AG04449 (cell line): Measurements from ENCODE around the gene KRTAP10-4.

Source experiments
- CTCF ChIA-PET: fragments of 350-600 bp; formaldehyde crosslinking; extraction: SDS; loops from one replicate; lab custom pipeline; 2021; ENCODE audit warnings: antibody characterized with exemption; lab: Yijun Ruan, JAX
- POLR2A ChIA-PET: fragments of 400-600, 350-600 bp; formaldehyde crosslinking; extraction: SDS; loops from one replicate; lab custom pipeline; 2020; ENCODE audit warnings: antibody characterized with exemption, inconsistent platforms; lab: Yijun Ruan, JAX
- DNase-seq: peaks from one replicate; pipeline ENCODE4 v3.0.0-alpha.2; 2010; ENCODE audit warnings: low read depth, low spot score
- H3K4me3 ChIP-seq: 2 replicates; pipeline ENCODE4 v1.5.1; 2011; ENCODE audit warnings: low read depth, mild to moderate bottlenecking, control low read depth, low read length
- CTCF ChIP-seq: IDR thresholded peaks from one replicate; pipeline ENCODE4 v1.5.1; 2011; ENCODE audit warnings: mild to moderate bottlenecking, moderate library complexity, low read length, control low read depth, inconsistent platforms; ENCODE audit not compliant: insufficient read depth; ENCODE audit errors: missing control alignments

The KRTAP10-4 gene

GRCh38 chr21:44615911-44616590 is 42.5 kb downstream of the KRTAP10-4 start:
- ChIA-PET POLR2A (no interaction called here), CTCF (no interaction called here)
- no peak for TF ChIP-seq CTCF
- H3K4me3 ChIP-seq = no peak overlapping the region
- no peak for DNase-seq

- POLR2A ChIA-PET = no interaction called here
- CTCF ChIA-PET = no interaction called here
- TF ChIP-seq CTCF = no peak
- no peak for DNase-seq
- no peak overlapping the region for H3K4me3 ChIP-seq
Observed at GRCh38 chr21:44616591-44616926, 43.0 kb downstream of the KRTAP10-4 start.

- no peak for TF ChIP-seq CTCF
- H3K4me3 ChIP-seq = no peak overlapping the region
- POLR2A ChIA-PET = no interaction called here
Observed at GRCh38 chr21:44617071-44617501, 43.6 kb downstream of the KRTAP10-4 start.

GRCh38 chr21:44618504-44618903 is 45.0 kb downstream of the KRTAP10-4 start:
- no peak for DNase-seq
- no peak for TF ChIP-seq CTCF
- POLR2A ChIA-PET = no interaction called here
- no peak overlapping the region for H3K4me3 ChIP-seq
- CTCF ChIA-PET = interaction anchor here (1.1 to 1.9 kb wide), 2 partner anchors 124 to 175 kb away, joined by 4 to 8 read pairs; no protein-coding TSS in a partner anchor

More at GRCh38 chr21:44617071-44617501, 43.6 kb downstream of the KRTAP10-4 start:
- DNase-seq = no peak
- CTCF ChIA-PET = no interaction called here

GRCh38 chr21:44618909-44619308 is 45.4 kb downstream of the KRTAP10-4 start:
- POLR2A ChIA-PET = no interaction called here
- DNase-seq = no peak
- H3K4me3 ChIP-seq = no peak overlapping the region
- no peak for TF ChIP-seq CTCF
- CTCF ChIA-PET = interaction anchor here (1.1 to 1.9 kb wide), 2 partner anchors 124 to 175 kb away, joined by 4 to 8 read pairs; no protein-coding TSS in a partner anchor

GRCh38 chr21:44619886-44620285 is 46.4 kb downstream of the KRTAP10-4 start:
- no peak overlapping the region for H3K4me3 ChIP-seq
- ChIA-PET CTCF (interaction anchor here (0.5 to 1.9 kb wide), 2 partner anchors 38 to 174 kb away, joined by 3 to 8 read pairs; no protein-coding TSS in a partner anchor), POLR2A (no interaction called here)
- DNase-seq = no peak
- no peak for TF ChIP-seq CTCF
